Breast epithelium (tissue), 3 donors: ENCODE measurements around the gene ESCO1.

Experiments used
- POLR2A ChIP-seq: fragments of 450-650 bp; IDR thresholded peaks from one replicate; pipeline ENCODE4 v1.6.1; 2016; ENCODE audit warnings: antibody characterized with exemption, mild to moderate bottlenecking, moderate library complexity
- POLR2AphosphoS5 ChIP-seq, 3 donors: sonication (generic); formaldehyde crosslinking; IDR thresholded peaks; one replicate each; pipeline ENCODE4 v1.6.1; 2017; ENCODE audit warnings: antibody characterized with exemption in 3 of 3
- TF ChIP-seq, protein P1 (sequence below), 3 donors: fragments of 450-650 bp; IDR thresholded peaks; one replicate each; pipeline ENCODE4 v1.5.1; 2016 to 2017; ENCODE audit warnings: antibody characterized with exemption in 3 of 3, mild to moderate bottlenecking in 3 of 3, moderate library complexity in 3 of 3

DNA sequence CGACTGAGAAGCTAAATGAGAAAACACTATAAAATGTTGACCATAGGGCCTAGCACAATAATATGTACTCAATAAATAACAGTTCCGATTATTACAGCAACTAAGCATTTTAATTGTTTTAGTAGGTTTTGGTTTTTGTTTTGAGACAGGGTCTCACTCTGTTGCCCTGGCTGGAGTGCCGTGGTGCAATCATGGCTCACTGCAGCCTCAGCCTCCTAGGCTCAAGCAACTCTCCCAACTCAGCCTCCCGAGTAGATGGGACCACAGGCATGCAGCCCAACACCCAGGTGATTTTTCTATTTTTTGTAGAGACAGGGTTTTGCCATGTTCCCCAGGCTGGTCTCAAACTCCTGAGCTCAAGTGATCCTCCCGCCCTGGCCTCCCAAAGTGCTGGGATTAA lies 54.1 kb downstream of the ESCO1 start:
- TF ChIP-seq, protein P1, sequence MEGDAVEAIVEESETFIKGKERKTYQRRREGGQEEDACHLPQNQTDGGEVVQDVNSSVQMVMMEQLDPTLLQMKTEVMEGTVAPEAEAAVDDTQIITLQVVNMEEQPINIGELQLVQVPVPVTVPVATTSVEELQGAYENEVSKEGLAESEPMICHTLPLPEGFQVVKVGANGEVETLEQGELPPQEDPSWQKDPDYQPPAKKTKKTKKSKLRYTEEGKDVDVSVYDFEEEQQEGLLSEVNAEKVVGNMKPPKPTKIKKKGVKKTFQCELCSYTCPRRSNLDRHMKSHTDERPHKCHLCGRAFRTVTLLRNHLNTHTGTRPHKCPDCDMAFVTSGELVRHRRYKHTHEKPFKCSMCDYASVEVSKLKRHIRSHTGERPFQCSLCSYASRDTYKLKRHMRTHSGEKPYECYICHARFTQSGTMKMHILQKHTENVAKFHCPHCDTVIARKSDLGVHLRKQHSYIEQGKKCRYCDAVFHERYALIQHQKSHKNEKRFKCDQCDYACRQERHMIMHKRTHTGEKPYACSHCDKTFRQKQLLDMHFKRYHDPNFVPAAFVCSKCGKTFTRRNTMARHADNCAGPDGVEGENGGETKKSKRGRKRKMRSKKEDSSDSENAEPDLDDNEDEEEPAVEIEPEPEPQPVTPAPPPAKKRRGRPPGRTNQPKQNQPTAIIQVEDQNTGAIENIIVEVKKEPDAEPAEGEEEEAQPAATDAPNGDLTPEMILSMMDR (IDR thresholded peaks at IDR 0.05): no peak
- TF ChIP-seq POLR2AphosphoS5 (IDR thresholded peaks at IDR 0.05) (no peak), POLR2A (no peak)
